GM18511 (cell line): ENCODE measurements around the gene AFAP1.

ENCODE experiments used
- ATAC-seq: cut with Tn5 transposase; IDR thresholded peaks from one replicate; pipeline ENCODE4 v1.9.1; 2021; ENCODE audit warnings: mild to moderate bottlenecking, moderate library complexity; ENCODE audit not compliant: unreplicated experiment

AFAP1 gene

DNA sequence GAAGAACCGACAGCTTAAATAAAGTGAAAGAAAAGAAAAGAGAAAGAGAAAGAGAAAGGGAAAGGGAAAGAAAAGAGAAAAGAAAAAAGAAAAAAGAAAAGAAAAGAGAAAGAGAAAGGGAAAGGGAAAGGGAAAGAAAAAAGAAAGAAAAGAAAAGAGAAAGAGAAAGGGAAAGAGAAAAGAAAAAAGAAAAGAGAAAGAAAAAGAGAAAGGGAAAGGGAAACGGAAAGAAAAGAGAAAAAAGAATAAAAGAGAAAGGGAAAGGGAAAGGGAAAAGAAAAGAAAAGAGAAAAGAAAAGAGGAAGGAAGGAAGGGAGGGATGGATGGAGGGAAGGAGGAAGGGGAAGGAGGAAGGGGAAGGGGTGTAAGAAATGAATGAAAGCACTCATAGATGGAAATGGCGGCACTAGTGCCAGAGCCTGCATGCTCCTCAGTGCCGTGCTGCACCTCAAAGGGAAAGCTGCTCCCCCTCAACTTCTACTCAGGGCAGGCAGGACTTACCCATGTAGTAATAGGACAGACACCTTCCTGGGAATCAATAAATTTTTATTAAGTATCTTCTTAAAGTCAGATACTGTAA lies 70.7 kb downstream of the AFAP1 start:
- ATAC-seq = no peak

DNA sequence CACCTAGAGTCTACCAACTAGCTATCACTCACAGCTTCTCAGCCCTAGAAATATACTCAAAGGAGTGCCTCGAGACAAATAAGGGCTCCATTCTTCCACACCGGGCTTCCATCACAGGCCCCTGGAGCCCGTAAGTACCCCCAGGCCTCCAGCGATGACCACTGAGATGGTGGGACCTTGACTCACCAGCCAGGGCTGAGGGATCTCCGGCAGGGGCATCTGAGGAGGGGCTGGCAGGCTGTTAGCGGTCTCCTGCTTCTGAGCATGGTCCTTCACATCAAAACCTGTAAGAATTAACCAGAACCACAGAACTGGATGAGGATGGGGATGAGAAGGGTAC lies 71.3 kb downstream of the AFAP1 start:
- ATAC-seq = no peak

DNA sequence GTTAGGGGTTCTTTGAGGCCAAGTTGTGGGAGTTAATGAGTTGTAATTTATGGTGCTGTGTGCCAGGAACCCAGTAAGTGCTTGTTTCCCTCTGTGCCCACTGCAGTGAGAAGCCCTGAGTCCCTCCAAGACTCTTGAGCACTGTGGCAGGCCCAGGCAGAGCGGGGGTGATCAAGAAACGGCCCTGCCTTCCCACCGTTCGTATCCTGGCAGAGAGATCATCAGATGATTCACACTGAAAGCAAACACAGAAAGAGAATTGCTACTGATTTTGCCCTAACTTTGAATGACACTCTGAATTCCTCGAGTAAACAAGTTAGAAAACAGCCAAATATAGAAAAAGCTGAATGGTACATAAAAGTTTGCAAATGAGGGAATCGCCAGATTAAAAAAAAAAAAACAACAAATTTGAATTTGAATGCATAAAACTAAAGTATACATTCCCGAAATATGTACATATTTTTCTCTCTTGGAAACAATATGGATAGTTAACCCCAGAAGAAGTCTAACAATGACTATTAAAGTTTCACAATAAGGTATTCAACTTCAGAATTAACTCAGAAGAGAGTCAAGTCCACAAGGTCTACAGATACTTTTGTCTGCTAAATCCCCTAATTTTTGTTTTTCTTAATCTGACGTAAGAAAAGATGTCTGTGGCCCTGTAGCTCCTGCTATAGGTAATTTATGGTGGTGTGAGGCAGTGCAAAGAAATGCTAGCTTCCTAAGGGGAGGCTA lies 71.8 kb downstream of the AFAP1 start:
- no peak for ATAC-seq

DNA sequence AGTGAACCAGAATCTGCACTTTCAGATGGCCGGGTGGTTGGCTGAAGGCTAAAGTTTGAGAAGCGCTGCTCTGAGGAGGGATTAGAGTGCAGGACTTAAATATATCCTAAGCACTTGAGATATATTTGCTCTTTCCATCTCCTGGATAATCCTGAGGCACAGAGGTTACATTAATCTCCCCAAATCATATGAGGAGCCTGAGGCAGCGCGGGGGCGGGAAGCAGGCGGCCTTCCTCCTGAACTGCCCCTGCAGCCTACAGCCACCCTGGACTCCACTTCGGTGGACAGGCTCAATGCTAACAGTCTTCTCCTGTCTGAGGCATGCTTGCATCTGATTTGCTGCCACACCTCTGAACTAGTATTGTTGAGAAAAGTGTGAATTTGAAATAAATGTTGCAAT lies 72.5 kb downstream of the AFAP1 start:
- no peak for ATAC-seq

DNA sequence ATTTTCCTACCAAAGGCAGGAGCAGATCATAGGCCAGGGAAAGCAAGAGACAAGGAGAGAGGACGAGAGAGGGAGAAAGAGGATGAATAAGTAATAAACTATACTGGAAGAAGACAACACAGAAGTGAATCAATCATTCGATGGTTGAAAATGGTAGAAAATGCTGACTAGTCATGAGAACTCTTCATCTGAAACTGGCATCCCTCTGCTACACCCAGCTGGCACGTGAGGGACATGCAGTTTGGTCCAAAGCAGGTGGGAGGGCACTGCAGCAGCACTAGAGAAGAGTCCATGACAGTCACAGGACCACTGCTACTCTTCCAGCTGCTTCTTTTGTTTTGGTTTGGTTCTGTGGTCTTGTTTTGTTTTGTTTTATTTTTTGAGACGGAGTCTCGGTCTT lies 74.1 kb downstream of the AFAP1 start:
- no peak for ATAC-seq

DNA sequence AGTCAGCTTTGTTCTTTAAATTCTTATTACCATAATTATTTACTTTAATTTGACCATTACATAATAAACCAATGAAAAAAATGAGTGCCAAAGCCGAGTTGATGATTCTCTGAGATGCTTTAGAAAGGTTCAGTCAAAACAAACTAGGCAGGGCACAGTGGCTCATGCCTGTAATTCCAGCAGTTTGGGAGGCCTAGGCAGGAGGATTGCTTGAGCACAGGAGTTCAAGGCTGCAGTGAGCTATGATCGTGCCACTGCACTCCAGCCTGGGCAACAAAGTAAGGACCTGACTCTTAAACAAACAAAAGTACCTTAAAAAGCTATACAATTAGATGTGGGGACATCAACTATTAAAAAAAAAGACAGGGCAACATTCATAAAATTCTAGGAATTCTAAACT lies 75.0 kb downstream of the AFAP1 start:
- ATAC-seq = no peak

DNA sequence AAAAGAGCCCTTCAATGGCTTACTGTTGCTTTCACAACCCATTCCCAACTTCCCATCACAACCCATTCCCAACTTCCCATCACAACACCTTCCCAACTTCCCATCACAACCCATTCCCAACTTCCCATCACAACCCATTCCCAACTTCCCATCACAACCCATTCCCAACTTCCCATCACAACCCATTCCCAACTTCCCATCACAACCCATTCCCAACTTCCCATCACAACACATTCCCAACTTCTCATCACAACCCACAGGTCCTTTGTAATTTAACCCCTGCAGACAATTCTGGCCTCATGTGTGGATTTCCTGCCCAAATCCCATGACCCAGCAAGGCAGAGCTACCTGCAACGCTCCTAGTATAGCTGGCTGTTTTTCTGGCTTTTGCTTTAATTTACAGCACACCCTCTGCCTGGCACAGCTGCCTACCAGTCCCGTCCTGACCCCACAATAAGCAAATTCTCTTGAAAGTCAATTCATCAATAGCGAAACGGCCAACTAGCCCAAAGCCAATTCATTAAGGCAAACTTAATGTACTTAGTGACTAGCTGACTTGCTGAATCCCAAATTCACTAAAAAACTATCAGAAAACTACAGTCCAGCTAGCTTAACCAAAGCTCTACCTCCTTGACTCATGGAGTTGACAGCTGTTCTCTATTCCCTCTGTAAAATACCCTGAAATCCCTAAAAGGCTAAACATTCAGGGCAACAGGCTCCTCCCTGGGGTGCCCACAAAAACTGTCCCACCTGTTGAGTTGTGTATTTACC lies 75.6 kb downstream of the AFAP1 start:
- peak; percentile 57 for ATAC-seq

DNA sequence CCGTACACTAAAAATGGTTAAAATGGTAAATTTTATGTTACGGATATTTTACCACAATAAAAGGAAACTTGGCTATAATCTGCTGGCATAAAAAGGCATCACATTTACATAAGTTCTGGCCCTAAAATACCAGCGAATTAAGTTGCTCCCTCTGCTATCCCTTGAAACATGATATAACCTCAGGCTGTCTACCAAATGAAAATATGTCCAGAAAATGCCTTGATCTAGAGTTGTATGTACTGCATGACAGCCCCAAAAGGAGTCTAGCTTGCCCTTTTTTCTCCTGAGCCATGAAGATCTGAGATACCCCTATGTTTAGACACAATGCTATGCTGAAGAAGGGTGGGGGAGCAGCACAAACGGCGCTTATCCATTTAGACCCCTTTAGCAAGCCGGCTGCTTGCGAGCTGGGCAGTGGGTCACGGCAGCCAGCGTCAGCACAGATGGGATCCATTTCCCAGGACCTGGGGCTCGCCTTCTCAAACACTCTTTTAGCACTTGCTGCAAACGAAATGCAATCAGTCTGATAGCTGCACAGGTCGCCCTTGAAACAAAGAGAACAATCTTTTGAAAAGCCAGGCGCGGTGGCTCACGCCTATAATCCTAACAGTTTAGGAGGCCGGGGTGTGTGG lies 77.0 kb downstream of the AFAP1 start:
- no peak for ATAC-seq

DNA sequence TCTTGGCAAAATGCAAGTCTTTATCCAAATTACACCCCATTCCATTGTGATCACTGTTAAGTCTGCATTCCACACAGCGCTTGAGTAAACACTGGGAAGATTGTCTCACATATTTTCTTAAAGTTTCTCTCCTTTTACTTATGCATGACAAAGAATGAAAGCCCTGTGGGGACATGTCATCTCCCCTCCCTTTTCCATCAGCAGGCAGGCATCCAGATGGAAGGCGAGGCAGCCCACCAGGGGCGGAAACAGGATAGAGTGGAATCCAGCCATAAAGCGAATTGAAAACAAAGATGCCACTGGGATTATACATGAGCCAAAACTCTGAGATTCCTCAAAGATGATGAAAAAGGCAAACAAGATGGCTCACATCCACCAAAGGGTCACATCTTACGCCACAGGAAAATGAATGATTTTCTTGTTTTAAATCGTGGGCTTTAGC lies 78.2 kb downstream of the AFAP1 start:
- no peak for ATAC-seq

DNA sequence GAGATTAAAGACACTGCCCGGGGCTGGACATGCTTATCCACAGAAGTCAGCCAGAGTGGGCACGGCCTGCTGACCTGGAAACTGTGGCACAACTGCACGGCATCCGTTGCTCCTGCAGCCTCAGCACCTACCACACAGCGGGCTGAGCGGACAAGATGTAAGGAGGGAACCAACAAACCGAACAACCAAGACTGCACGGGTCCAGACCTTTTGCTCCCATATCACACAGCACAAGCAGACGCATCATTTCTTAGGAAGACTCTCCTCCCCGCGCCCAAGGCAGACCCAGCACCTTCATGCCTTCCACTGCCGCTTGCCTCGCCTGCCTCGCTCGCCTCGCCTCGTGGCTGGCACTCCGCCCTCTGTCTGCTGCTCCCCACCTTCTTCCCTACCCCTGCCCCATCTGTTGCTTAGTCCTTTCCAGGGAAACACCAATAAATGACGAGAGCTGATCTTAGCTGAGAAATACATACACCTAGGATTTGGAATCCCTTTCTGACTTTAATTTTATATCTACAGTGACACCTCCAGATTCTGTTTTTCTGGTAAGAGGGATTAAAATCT lies 79.0 kb downstream of the AFAP1 start:
- no peak for ATAC-seq

DNA sequence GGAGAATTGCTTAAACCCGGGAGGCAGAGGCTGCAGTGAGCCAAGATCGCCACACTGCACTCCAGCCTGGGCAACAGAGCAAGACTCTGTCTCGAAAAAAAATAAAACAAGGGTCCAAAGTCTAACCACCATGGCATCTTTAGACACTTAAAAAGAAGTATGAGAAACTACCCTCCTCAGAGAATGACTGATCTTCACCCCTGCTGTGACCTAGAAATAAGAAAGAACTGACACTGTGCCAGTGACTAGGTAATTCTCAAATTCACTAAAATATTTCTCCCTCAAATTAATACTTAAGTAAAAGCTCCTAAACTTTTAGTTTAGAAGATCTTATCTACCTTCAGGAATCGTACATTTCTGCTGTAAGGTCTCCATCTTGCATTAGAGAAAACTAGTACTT lies 80.3 kb downstream of the AFAP1 start:
- no peak for ATAC-seq

DNA sequence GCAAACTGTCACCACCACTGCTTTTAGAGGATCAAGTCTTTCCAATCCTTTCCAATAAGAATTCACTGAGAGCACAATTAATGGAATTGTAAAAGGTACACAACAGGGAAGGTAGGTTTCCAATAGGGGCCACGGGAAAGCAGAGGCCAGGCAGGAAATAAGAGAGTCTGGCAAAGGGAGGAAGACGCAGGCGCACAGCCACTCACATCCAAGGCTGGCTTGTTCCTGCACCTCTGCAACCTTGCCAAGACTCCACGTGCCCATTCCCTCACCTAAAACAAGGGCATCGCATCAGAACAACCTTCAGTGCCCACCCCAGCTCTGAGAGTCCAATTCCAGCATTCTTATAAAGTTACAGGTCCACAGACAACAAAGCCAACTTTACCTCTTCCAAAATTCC lies 81.2 kb downstream of the AFAP1 start:
- ATAC-seq = no peak

DNA sequence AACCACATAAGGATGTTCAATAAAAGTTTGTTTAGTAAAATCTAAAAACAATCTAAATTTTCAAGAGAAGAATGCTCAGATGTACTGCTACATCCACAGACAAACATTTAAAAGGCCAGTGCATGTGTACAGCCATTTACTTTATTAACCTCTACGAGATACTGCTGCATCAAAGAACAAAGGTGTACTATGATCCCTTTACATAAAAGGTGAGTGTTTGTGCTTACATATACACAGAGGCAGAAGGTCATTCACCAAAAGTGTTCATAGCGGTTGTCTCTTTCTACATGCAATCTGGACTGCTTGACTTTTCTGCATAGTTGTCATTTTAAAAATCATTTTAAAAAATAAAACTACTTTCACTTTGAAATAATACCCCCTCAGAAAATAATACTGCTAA lies 81.7 kb downstream of the AFAP1 start:
- ATAC-seq = no peak

DNA sequence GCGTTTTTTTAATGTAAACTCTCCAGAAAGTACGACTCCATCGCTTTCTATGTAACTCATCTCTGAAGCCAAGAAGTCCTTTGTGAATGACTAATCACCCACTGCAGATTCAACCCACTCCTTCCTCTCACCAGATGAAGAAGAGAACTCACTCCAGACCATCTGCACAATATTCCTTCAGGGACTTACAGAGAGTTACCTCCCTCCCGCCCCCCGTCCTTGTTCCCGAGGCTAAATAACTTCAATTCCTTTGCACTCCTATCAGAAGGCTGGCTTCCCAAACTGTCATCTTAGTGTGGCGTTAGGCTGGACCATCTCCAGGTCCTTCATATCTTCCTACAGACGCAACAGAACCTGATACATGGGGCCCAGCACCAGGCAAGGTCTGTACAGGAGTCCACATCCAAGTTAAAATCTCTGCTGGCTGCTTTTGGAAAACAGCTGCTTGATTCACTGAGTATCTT lies 82.4 kb downstream of the AFAP1 start:
- no peak for ATAC-seq

DNA sequence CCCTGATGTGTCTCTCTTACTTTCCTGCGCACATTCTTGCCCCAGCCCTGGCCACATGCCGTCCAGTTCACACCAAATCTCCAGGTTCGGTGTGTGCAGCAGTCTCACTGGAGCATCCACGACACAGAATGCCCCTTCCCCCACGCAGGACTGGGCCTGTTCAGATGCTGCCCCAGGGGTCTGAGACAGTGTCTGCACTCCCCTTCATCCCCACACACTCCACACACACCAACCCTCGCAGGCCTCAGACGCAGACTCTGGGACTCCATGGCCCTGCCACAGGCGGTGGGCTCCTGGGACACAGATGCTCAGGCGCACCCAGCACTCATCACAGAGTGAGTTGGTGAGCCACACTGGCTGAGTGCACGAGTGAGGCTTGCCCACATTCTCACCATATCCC lies 83.9 kb downstream of the AFAP1 start:
- ATAC-seq = no peak

DNA sequence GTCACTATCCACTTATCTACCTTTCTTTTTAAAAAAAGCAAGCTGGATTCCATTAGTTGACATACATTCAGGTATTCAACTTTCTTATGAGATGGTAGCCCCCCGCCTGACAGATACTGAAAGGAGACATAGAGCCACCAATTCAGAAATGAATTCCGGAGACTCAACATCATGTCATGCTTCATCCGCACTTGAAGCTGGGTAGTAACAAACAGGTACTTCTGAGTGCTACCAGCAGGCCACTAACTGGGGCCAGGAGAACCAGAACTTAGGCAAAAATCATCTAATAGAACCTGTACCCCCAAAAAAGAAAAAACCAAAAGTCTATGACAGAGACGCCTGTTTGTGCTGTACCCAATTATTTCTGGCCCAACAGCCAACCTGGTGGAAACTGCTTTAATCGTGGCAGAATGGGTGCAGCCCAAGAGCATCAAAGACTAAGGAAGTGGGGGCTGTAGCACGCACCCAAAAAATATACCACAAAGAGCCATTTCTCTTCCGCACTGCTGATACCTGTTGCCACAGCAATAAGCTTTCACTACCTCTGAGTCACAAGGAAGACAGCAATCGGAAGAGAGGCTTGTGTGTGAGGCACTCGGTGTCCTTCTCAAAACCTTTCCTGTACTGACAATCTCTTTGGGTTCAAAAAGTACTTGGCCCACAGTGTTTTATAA lies 84.8 kb downstream of the AFAP1 start:
- ATAC-seq = no peak

DNA sequence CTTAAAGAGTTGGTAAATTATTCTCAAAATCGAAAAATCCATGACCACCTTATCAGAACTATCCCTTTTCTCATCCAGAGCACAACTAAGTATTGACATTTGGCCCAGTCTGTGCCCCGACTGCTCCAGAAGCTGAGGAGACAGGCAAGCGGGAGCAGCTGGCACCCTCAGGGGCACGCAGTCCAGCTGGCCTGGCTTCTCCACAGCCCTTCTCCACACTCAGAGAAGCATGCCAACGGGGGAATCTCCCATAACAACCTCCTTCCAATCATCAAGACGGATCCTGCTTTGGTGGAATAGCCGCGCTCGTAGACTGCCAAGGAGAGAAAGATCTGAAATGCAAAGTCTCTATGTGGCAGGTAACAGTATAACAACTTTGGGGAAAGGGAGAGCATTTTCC lies 85.4 kb downstream of the AFAP1 start:
- no peak for ATAC-seq

DNA sequence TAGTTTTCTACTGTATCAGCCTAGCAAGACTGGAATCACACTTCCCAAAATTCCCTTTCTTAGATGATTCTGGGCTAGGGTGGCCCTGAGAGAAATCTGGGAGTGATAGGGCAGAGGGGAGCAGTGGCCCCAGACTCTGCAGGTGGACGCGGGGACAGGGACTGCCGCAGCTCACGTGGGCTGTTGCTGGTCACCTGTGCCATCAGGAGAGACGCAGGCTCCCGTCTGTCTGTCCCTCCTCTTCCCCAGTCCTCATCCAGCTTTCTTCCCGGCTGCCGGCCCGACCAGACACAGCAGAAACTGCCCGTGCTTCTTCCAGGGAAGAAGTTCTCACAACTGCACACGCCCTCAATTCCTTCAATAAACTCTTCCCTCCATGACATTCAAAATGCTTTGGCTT lies 86.4 kb downstream of the AFAP1 start:
- no peak for ATAC-seq

DNA sequence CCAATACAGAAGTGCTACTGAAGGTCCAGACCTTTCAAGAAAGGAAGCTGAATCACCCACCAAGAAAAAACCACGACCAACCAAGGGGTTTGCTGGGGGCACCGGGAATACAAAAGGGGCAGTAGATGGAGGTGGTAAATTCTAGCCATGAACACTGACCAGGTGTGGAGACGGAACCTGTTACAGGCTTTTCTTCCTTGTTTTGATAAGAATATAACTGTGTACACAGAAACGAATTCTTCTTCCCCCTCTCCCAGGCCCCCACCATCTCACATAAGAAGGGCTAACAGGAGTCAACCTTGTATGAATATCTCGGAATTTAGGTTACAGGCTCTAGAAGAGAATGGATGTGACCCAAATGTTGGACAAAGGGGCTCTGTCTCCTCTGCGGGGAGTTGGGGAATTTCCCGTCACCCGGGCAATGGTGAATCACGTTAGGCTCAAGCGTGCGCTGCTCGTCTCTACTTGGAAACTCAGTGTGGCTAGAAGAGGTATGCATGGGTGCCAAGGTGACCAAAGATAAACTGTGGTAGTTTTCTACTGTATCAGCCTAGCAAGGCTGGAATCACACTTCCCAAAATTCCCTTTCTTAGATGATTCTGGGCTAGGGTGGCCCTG lies 87.0 kb downstream of the AFAP1 start:
- no peak for ATAC-seq

DNA sequence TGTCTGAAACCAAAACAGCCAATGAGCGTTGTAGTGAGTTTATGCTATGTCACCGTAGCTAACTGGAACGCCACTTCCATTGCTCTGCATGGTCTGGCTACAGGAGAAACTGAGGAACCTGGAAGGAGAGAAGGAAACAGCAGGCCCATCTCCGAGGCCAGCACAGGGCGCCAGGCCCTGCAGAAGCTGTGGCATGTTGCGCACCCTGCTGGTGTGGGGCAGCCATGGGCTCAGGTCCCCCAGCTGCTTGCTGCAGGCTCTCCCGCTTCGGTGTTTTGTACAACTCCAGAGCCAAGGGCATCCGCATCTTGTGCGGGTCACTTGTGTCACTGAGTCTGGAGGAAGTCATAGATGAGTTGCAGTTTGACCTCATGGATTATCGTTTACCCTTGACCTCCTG lies 89.2 kb downstream of the AFAP1 start:
- no peak for ATAC-seq
